H1 (cell line): ENCODE measurements around the gene ZBED6. TPM values are rescaled to one million over a fixed set of nuclear protein-coding genes. Genes with fewer than 3 reads are reported as not detected.

Source experiments
- CTCF ChIA-PET: fragments of 300-600 bp; sonication (Branson Sonifier 250); formaldehyde crosslinking; loops from one replicate; lab custom pipeline; 2021; ENCODE audit not compliant: partially characterized antibody; lab: Charles Lee
- POLR2A ChIA-PET: fragments of 300-600 bp; sonication (Branson Sonifier 250); formaldehyde crosslinking; loops from one replicate; lab custom pipeline; 2021; ENCODE audit warnings: inconsistent platforms; ENCODE audit not compliant: partially characterized antibody; lab: Charles Lee
- DNase-seq, 2 experiments: peaks; one replicate each; pipeline versions ENCODE4 v3.0.0 to v3.0.0-alpha.2; 2010 to 2022; ENCODE audit warnings: low spot score in 2 of 2, low read depth in 1 of 2, mixed read lengths in 1 of 2
- FAIRE-seq: peaks from 2 replicates; lab custom pipeline; 2011; peaks lifted over from hg19 to GRCh38; lab: Jason Lieb, UNC
- H2AFZ ChIP-seq: 2 replicates; pipeline ENCODE4 v1.8.1; 2012; ENCODE audit warnings: low read length, inconsistent platforms
- H2AK5ac ChIP-seq: 2 replicates; pipeline ENCODE4 v1.6.1; 2013; ENCODE audit warnings: low read depth, low read length
- H2BK120ac ChIP-seq: replicated peaks from 2 replicates; pipeline ENCODE3; 2013; ENCODE audit warnings: low read depth, low read length, inconsistent platforms
- H2BK12ac ChIP-seq: 2 replicates; pipeline ENCODE4 v1.6.1; 2013; ENCODE audit warnings: low read depth, low read length
- H2BK15ac ChIP-seq: 2 replicates; pipeline ENCODE4 v1.6.1; 2013; ENCODE audit warnings: low read length
- H2BK20ac ChIP-seq: 2 replicates; pipeline ENCODE4 v1.6.1; 2013; ENCODE audit warnings: low read length
- H2BK5ac ChIP-seq: 2 replicates; pipeline ENCODE4 v1.6.1; 2013; ENCODE audit warnings: low read depth, low read length
- H3K14ac ChIP-seq: 2 replicates; pipeline ENCODE4 v1.6.1; 2013; ENCODE audit warnings: inconsistent platforms; ENCODE audit not compliant: insufficient read length
- H3K18ac ChIP-seq: 2 replicates; pipeline ENCODE4 v1.6.1; 2013; ENCODE audit warnings: low read length; ENCODE audit errors: extremely low read depth
- H3K23ac ChIP-seq: 2 replicates; pipeline ENCODE4 v1.6.1; 2013; ENCODE audit warnings: inconsistent platforms; ENCODE audit not compliant: insufficient read length
- H3K23me2 ChIP-seq: 2 replicates; pipeline ENCODE4 v1.6.1; 2013; ENCODE audit warnings: low read depth, low read length
- H3K27ac ChIP-seq: 2 replicates; pipeline ENCODE4 v1.6.1; 2011; ENCODE audit warnings: low read depth, low read length, inconsistent platforms
- H3K27me3 ChIP-seq, 4 experiments: replicated peaks in 1 of 4; 1 replicate in 1 of 4; 2 replicates in 3 of 4; pipeline versions ENCODE4 v1.6.1 to v1.8.1; 2011 to 2013; ENCODE audit warnings: low read length in 3 of 4, mild to moderate bottlenecking in 3 of 4, inconsistent platforms in 2 of 4, mixed read lengths in 2 of 4, moderate library complexity in 1 of 4; ENCODE audit not compliant: control insufficient read depth in 3 of 4, insufficient read depth in 3 of 4; ENCODE audit errors: extremely low read depth in 1 of 4
- H3K36me3 ChIP-seq, 4 experiments: 2 replicates each; pipeline versions ENCODE4 v1.6.1 to v1.8.1; 2011 to 2013; ENCODE audit warnings: mild to moderate bottlenecking in 4 of 4, low read length in 3 of 4, moderate library complexity in 2 of 4, control low read depth in 1 of 4, inconsistent platforms in 1 of 4; ENCODE audit not compliant: insufficient read depth in 4 of 4, control insufficient read depth in 2 of 4
- H3K4ac ChIP-seq: replicated peaks from 2 replicates; pipeline ENCODE3; 2013; ENCODE audit warnings: low read length, low read depth, mixed read lengths, inconsistent platforms; ENCODE audit not compliant: insufficient read length
- H3K4me1 ChIP-seq, 4 experiments: replicated peaks in 1 of 4; 1 replicate in 1 of 4; 2 replicates in 3 of 4; pipeline versions ENCODE4 v1.6.1 to v1.8.1; 2011 to 2013; ENCODE audit warnings: low read length in 3 of 4, inconsistent platforms in 2 of 4, mixed read lengths in 1 of 4; ENCODE audit not compliant: insufficient read depth in 4 of 4, control insufficient read depth in 3 of 4
- H3K4me2 ChIP-seq, 2 experiments: 2 replicates each; pipeline versions ENCODE4 v1.6.1 to v1.8.1; 2011 to 2013; ENCODE audit warnings: low read depth in 2 of 2, low read length in 2 of 2, control low read depth in 1 of 2, inconsistent platforms in 1 of 2, mild to moderate bottlenecking in 1 of 2; ENCODE audit not compliant: insufficient read depth in 1 of 2
- H3K4me3 ChIP-seq, 4 experiments: fragments of 200-600, 300-600 bp in 1 of 4; sonication (generic), shearing (Covaris generic), sonication (Bioruptor Twin) in 1 of 4; 2 replicates each; pipeline versions ENCODE4 v1.5.1 to v1.8.1; 2011 to 2016; ENCODE audit warnings: low read length in 4 of 4, low read depth in 3 of 4, control low read depth in 2 of 4, inconsistent platforms in 2 of 4, mild to moderate bottlenecking in 2 of 4, mixed read lengths in 1 of 4, moderate library complexity in 1 of 4; ENCODE audit not compliant: insufficient read depth in 2 of 4; ENCODE audit errors: extremely low read depth in 1 of 4
- H3K56ac ChIP-seq: replicated peaks from 2 replicates; pipeline ENCODE3; 2013; ENCODE audit warnings: low read depth, mild to moderate bottlenecking, mixed read lengths, low read length, inconsistent platforms; ENCODE audit not compliant: insufficient read length
- H3K79me1 ChIP-seq: 2 replicates; pipeline ENCODE4 v1.6.1; 2013; ENCODE audit warnings: low read depth, low read length, control low read depth
- H3K79me2 ChIP-seq, 2 experiments: 2 replicates each; pipeline versions ENCODE4 v1.6.1 to v1.8.1; 2012 to 2013; ENCODE audit warnings: low read length in 2 of 2, mild to moderate bottlenecking in 2 of 2, inconsistent platforms in 1 of 2; ENCODE audit not compliant: insufficient read depth in 2 of 2, control insufficient read depth in 1 of 2
- H3K9ac ChIP-seq, 4 experiments: replicated peaks in 1 of 4; 1 replicate in 1 of 4; 2 replicates in 3 of 4; pipeline versions ENCODE4 v1.6.1 to v1.8.1; 2011 to 2013; ENCODE audit warnings: low read depth in 3 of 4, low read length in 3 of 4, control low read depth in 2 of 4, mild to moderate bottlenecking in 2 of 4, moderate library complexity in 2 of 4, inconsistent platforms in 1 of 4; ENCODE audit errors: extremely low read depth in 1 of 4
- H3K9me3 ChIP-seq, 2 experiments: 2 replicates each; pipeline versions ENCODE4 v1.6.1 to v1.8.1; 2012 to 2013; ENCODE audit warnings: mild to moderate bottlenecking in 2 of 2, moderate library complexity in 2 of 2, control low read depth in 1 of 2, inconsistent platforms in 1 of 2, low read depth in 1 of 2, low read length in 1 of 2, mixed read lengths in 1 of 2; ENCODE audit not compliant: insufficient read depth in 2 of 2
- H4K20me1 ChIP-seq, 2 experiments: replicated peaks in 1 of 2; 2 replicates each; pipeline versions ENCODE3 to v1.8.1; 2011 to 2013; ENCODE audit warnings: inconsistent platforms in 2 of 2, low read length in 2 of 2, mild to moderate bottlenecking in 1 of 2; ENCODE audit not compliant: insufficient read depth in 2 of 2, control insufficient read depth in 1 of 2
- H4K5ac ChIP-seq: 2 replicates; pipeline ENCODE4 v1.6.1; 2013; ENCODE audit warnings: low read length, low read depth, mixed read lengths, inconsistent platforms; ENCODE audit not compliant: insufficient read length
- H4K8ac ChIP-seq: 2 replicates; pipeline ENCODE4 v1.8.0; 2013; ENCODE audit warnings: mild to moderate bottlenecking, moderate library complexity, low read length, inconsistent platforms; ENCODE audit not compliant: insufficient read depth; ENCODE audit errors: extremely low read depth
- H4K91ac ChIP-seq: replicated peaks from 2 replicates; pipeline ENCODE3; 2013; ENCODE audit warnings: low read length, mixed read lengths, inconsistent platforms; ENCODE audit not compliant: insufficient read length
- ATF2 ChIP-seq: IDR thresholded peaks from 2 replicates; pipeline ENCODE4 v1.6.1; 2012; ENCODE audit warnings: low read length, inconsistent platforms
- FOSL1 ChIP-seq: IDR thresholded peaks from 2 replicates; pipeline ENCODE4 v1.6.1; 2011; ENCODE audit warnings: mild to moderate bottlenecking, low read depth, low read length, moderate library complexity; ENCODE audit not compliant: insufficient read depth
- GABPA ChIP-seq: IDR thresholded peaks from 2 replicates; pipeline ENCODE4 v1.6.1; 2011; ENCODE audit warnings: mild to moderate bottlenecking, low read length, moderate library complexity, borderline replicate concordance; ENCODE audit not compliant: insufficient read depth
- HDAC2 ChIP-seq, 2 experiments: fragments of 300-600 bp in 1 of 2; sonication (generic) in 1 of 2; IDR thresholded peaks; 2 replicates each; pipeline ENCODE4 v1.6.1; 2011 to 2012; ENCODE audit warnings: low read depth in 2 of 2, low read length in 2 of 2, mild to moderate bottlenecking in 2 of 2, moderate library complexity in 2 of 2, borderline replicate concordance in 1 of 2, inconsistent platforms in 1 of 2
- KDM1A ChIP-seq: fragments of 200-600, 300-600 bp; sonication (generic); IDR thresholded peaks from 2 replicates; pipeline ENCODE4 v1.7.1; 2016; ENCODE audit warnings: mild to moderate bottlenecking, low read length, borderline replicate concordance
- NRF1 ChIP-seq: IDR thresholded peaks from 2 replicates; pipeline ENCODE4 v1.6.1; 2011; ENCODE audit warnings: mild to moderate bottlenecking, low read depth, low read length, improper control_type of control experiment
- SAP30 ChIP-seq: fragments of 300-600 bp; sonication (generic); IDR thresholded peaks from 2 replicates; pipeline ENCODE4 v1.7.1; 2012; ENCODE audit warnings: low read length, moderate library complexity, mild to moderate bottlenecking, inconsistent platforms; ENCODE audit not compliant: insufficient read depth, insufficient replicate concordance
- SIN3A ChIP-seq, 2 experiments: IDR thresholded peaks in 1 of 2; conservative IDR thresholded peaks in 1 of 2; 2 replicates each; pipeline ENCODE4 v1.6.1; 2011 to 2012; ENCODE audit warnings: low read length in 2 of 2, improper control_type of control experiment in 1 of 2, low read depth in 1 of 2, mild to moderate bottlenecking in 1 of 2
- SUZ12 ChIP-seq: fragments of 200-600 bp; sonication (generic); IDR thresholded peaks from 2 replicates; pipeline ENCODE4 v1.6.1; 2012; ENCODE audit warnings: mild to moderate bottlenecking, inconsistent platforms, low read length, moderate library complexity, mixed read lengths
- TAF1 ChIP-seq: IDR thresholded peaks from 2 replicates; pipeline ENCODE4 v1.6.1; 2011; ENCODE audit warnings: mild to moderate bottlenecking, low read depth, low read length
- WGBS, 2 experiments: shearing (Covaris generic) in 1 of 2; methylation state at CpG; one replicate each; pipeline versions ENCODE4 v1.1.6 to v1.1.7; 2013 to 2015; ENCODE audit warnings: low lambda C conversion rate in 2 of 2, mixed read lengths in 2 of 2, inconsistent platforms in 1 of 2, low coverage in 1 of 2, missing lambda C conversion rate in 1 of 2; ENCODE audit not compliant: insufficient replicate concordance in 2 of 2, insufficient coverage in 1 of 2, insufficient read length in 1 of 2; ENCODE audit errors: extremely low coverage in 1 of 2, missing lambda C conversion rate in 1 of 2; 5-methylcytosine and 5-hydroxymethylcytosine counted together
- polyA plus RNA-seq, 7 experiments: library from polyadenylated mRNA; depleted of rRNA in 3 of 7; stranded (reverse) in 5 of 7; unstranded in 2 of 7; fragments of >200 nt in 5 of 7; fragments of 200-250 nt in 2 of 7; gene quantifications; 1 replicate in 5 of 7; 2 replicates in 1 of 7; 4 replicates in 1 of 7; pipeline versions ENCODE4 v1.2.1 to v1.2.3, GENCODE V29; 2011 to 2013; ENCODE audit warnings: missing spikeins in 2 of 7, mixed read lengths in 2 of 7
- total RNA-seq: library from RNA; stranded (reverse); fragmentation: NEBNext Ultra II Directional; extraction: Animal tissue kit (Norgen Biotek cat#: 25700); gene quantifications from 2 replicates; pipeline ENCODE4 v1.2.1, GENCODE V29; 2021

The ZBED6 gene
- total and polyA plus RNA-seq, 2 of the 8 experiments (the other 6 are each of a cell fraction or from before 2014, with no cell fraction given) = 1.4 to 25.9 TPM

GRCh38 chr1:203840208-203840808 is 44.9 kb downstream of the ZBED6 start:
- no peak overlapping the region for H3K4ac ChIP-seq
- H3K9ac ChIP-seq = no peak overlapping the region
- no peak overlapping the region for H4K5ac ChIP-seq
- H3K79me1 ChIP-seq = no peaks in the 10 kb centered on the region
- POLR2A ChIA-PET = interaction anchor here (1.8 kb wide), 1 partner anchor 22 kb away, joined by 5 read pairs; no protein-coding TSS in a partner anchor
- FAIRE-seq (no peak), DNase-seq (no peak)
- H3K27ac ChIP-seq = no peak overlapping the region
- no peaks in the 10 kb centered on the region for H3K4me1 ChIP-seq
- no peaks in the 10 kb centered on the region for H3K79me2 ChIP-seq
- no peak overlapping the region for H2BK20ac ChIP-seq
- no peak overlapping the region for H3K56ac ChIP-seq
- no peak overlapping the region for H2BK120ac ChIP-seq
- no peak overlapping the region for H3K18ac ChIP-seq
- H4K91ac ChIP-seq = no peak overlapping the region
- H3K4me2 ChIP-seq = no peak overlapping the region
- CTCF ChIA-PET = interaction anchor here (0.7 kb wide), 1 partner anchor 21 kb away, joined by 4 read pairs; no protein-coding TSS in a partner anchor
- H2AFZ ChIP-seq = no peak overlapping the region
- H2BK5ac ChIP-seq = no peak overlapping the region
- no peak overlapping the region for H3K23ac ChIP-seq
- H3K36me3 ChIP-seq = peaks cover 18 to 75% (median 49%) of the 10 kb centered on the region in 4 experiments
- no peak overlapping the region for H2AK5ac ChIP-seq
- H4K20me1 ChIP-seq = peaks cover 0 to 1% of the 10 kb centered on the region in 2 experiments
- peaks cover 0 to 13% of the 10 kb centered on the region in 2 experiments; a peak in 2 of 4 replicates for H3K9me3 ChIP-seq
- H3K14ac ChIP-seq = no peak overlapping the region
- H4K8ac ChIP-seq = no peak overlapping the region
- no peak overlapping the region for H2BK12ac ChIP-seq
- no peaks in the 10 kb centered on the region for H3K27me3 ChIP-seq
- WGBS, 2 experiments = 95% methylated on average over 4 of the region's 4 CpGs; no CpG with 5 or more reads in 1 of the 2 experiments
- no peak overlapping the region for H3K4me3 ChIP-seq
- no peak overlapping the region for H2BK15ac ChIP-seq
- no peaks in the 10 kb centered on the region for H3K23me2 ChIP-seq
- TF ChIP-seq SUZ12 (no peak), SIN3A (conservative IDR thresholded peaks at IDR 0.05 in 1 of 2, IDR thresholded peaks at IDR 0.05 in 1 of 2; ENCODE audit: low read depth in 1 of 2, low read length in 2 of 2) (no peak), HDAC2 (IDR thresholded peaks at IDR 0.05; ENCODE audit: borderline replicate concordance in 1 of 2, low read depth in 2 of 2, low read length in 2 of 2) (no peak), FOSL1 (no peak), KDM1A (no peak), TAF1 (no peak), SAP30 (no peak), NRF1 (no peak), ATF2 (no peak), GABPA (no peak)
